GM23338 (cell line): ENCODE data around the gene RPH3AL. TPM values are rescaled to one million over a fixed set of nuclear protein-coding genes. Genes with fewer than 3 reads are reported as not detected.
"Not testable (repeated sequence)": the region's sequence is repeated elsewhere in the genome, so short reads cannot be mapped to it uniquely, and the experiment has no call there.

Source experiments
- ATAC-seq: fragments of 200-7000 bp; cut with Tn5 transposase; 3 replicates; pipeline ENCODE4 v1.9.1; 2020
- DNase-seq: peaks from one replicate; pipeline ENCODE4 v3.0.0-alpha.2; 2015; ENCODE audit warnings: low spot score
- H2AFZ ChIP-seq: fragments of 200-600 bp; sonication (generic); 2 replicates; pipeline ENCODE4 v1.8.0; 2016; ENCODE audit warnings: antibody characterized with exemption, mild to moderate bottlenecking, moderate library complexity
- H3F3A ChIP-seq: fragments of 200-600 bp; sonication (generic); replicated peaks from 2 replicates; pipeline ENCODE4 v1.8.0; 2017; ENCODE audit warnings: antibody characterized with exemption, mixed run types, low read depth
- H3K27ac ChIP-seq: fragments of 200-600 bp; sonication (generic); 2 replicates; pipeline ENCODE4 v1.6.1; 2016; ENCODE audit warnings: low read depth
- H3K27me3 ChIP-seq: fragments of 200-600 bp; sonication (generic); 2 replicates; pipeline ENCODE4 v1.8.0; 2016; ENCODE audit warnings: mild to moderate bottlenecking, mixed run types, moderate library complexity; ENCODE audit not compliant: insufficient read depth
- H3K36me3 ChIP-seq: fragments of 200-600 bp; sonication (generic); 2 replicates; pipeline ENCODE4 v1.8.0; 2016; ENCODE audit warnings: mild to moderate bottlenecking; ENCODE audit not compliant: insufficient read depth
- H3K4me1 ChIP-seq: fragments of 200-600 bp; sonication (generic); 2 replicates; pipeline ENCODE4 v1.8.0; 2016; ENCODE audit warnings: mild to moderate bottlenecking, moderate library complexity; ENCODE audit not compliant: insufficient read depth
- H3K4me2 ChIP-seq: fragments of 200-600 bp; sonication (generic); 2 replicates; pipeline ENCODE4 v1.7.1; 2017; ENCODE audit warnings: mixed run types
- H3K4me3 ChIP-seq: fragments of 200-600 bp; sonication (generic); 2 replicates; pipeline ENCODE4 v1.6.1; 2016; ENCODE audit warnings: mixed run types
- H3K79me2 ChIP-seq: fragments of 200-600 bp; sonication (generic); replicated peaks from 2 replicates; pipeline ENCODE4 v1.8.0; 2017; ENCODE audit warnings: mild to moderate bottlenecking; ENCODE audit not compliant: insufficient read depth
- H3K9me2 ChIP-seq: fragments of 200-600 bp; sonication (generic); 2 replicates; pipeline ENCODE4 v1.8.0; 2017; ENCODE audit not compliant: insufficient read depth
- H4K20me1 ChIP-seq: fragments of 200-600 bp; sonication (generic); replicated peaks from 2 replicates; pipeline ENCODE4 v1.8.0; 2017; ENCODE audit warnings: mild to moderate bottlenecking; ENCODE audit not compliant: insufficient read depth
- H3K27ac Mint-ChIP-seq: 2 replicates; pipeline ENCODE4 v1.8.0; 2020; ENCODE audit warnings: inconsistent platforms, mild to moderate bottlenecking, moderate library complexity, mixed read lengths
- H3K27me3 Mint-ChIP-seq: 3 replicates; pipeline ENCODE4 v1.8.0; 2022; ENCODE audit warnings: low read depth, mild to moderate bottlenecking, moderate library complexity, mixed read lengths, inconsistent platforms; ENCODE audit not compliant: insufficient read depth, poor library complexity
- H3K36me3 Mint-ChIP-seq: 3 replicates; pipeline ENCODE4 v1.8.0; 2021; ENCODE audit warnings: low read depth, mild to moderate bottlenecking, inconsistent platforms, moderate library complexity, mixed read lengths
- H3K4me1 Mint-ChIP-seq: 3 replicates; pipeline ENCODE4 v1.8.0; 2020; ENCODE audit warnings: mild to moderate bottlenecking, inconsistent platforms, mixed read lengths
- H3K4me3 Mint-ChIP-seq: 3 replicates; pipeline ENCODE4 v1.8.0; 2021; ENCODE audit warnings: moderate library complexity, mild to moderate bottlenecking, inconsistent platforms, mixed read lengths
- H3K9me3 Mint-ChIP-seq: 3 replicates; pipeline ENCODE4 v1.8.0; 2020; ENCODE audit warnings: moderate library complexity, mild to moderate bottlenecking, inconsistent platforms, mixed read lengths
- REST ChIP-seq: IDR thresholded peaks from one replicate; pipeline ENCODE4 v1.6.1; 2018; ENCODE audit warnings: antibody characterized with exemption; ENCODE audit not compliant: unreplicated experiment
- polyA plus RNA-seq: library from polyadenylated mRNA; unstranded; fragments of >200 nt; fragmentation: Nextera tagmentation; extraction: Ambion mirVana; gene quantifications from 2 replicates; pipeline ENCODE4 v1.2.1, GENCODE V29; 2016
- total RNA-seq: library from RNA; depleted of rRNA; stranded (reverse); fragments of >200 nt; shearing (Covaris generic); gene quantifications from 2 replicates; pipeline ENCODE4 v1.2.3, GENCODE V29; 2014
- TF ChIP-seq, protein P1 (sequence below): fragments of 250-450 bp; sonication (Bioruptor Pico); IDR thresholded peaks from 2 replicates; pipeline ENCODE4 v1.5.0; 2020; ENCODE audit warnings: mild to moderate bottlenecking, moderate library complexity

The RPH3AL gene
- total and polyA plus RNA-seq, 2 experiments from 2014 or later: 2.7 to 6.3 TPM

DNA sequence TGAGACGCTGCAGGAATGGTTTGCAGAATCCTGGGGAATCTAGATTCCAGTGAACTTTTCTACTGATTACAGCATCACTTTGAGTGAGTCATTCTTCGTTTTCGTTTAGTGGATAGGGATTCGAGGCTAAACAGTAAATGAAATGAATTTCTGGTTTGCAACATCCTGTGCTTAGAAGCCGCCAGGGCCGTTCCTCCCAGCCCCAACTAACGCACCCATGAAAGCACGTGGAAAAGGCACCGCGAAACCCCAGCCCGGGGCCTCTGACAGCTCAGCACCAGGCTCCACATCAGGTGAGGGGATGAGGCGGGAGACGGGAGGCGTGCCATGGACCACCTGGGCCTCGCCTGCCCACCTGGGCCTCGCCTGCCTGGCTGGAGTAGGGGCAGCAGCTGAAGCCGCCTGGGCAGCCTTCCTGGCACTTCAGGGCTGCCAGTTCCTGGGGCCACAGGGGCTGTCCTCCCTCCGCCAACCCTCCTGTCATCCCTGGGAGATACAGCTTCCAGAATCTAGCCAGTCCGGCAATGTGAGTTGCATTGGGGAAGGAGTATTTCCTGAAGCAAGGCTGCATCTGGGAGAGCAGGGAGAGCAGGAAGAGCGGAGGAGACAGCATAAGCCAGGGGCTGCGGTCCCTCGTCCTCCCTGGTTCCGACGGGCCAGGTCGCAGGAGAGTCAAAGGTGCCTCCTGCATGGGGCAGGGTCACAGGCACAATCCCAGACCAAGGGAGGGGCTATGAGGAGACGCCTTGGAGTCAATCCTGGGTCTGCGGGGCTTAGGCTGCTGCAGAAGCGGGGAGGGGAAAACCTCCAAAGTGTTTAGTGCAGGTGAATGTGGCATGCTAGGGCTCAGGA, 78.4 kb downstream of the RPH3AL start (continued):
- TF ChIP-seq, protein P1, sequence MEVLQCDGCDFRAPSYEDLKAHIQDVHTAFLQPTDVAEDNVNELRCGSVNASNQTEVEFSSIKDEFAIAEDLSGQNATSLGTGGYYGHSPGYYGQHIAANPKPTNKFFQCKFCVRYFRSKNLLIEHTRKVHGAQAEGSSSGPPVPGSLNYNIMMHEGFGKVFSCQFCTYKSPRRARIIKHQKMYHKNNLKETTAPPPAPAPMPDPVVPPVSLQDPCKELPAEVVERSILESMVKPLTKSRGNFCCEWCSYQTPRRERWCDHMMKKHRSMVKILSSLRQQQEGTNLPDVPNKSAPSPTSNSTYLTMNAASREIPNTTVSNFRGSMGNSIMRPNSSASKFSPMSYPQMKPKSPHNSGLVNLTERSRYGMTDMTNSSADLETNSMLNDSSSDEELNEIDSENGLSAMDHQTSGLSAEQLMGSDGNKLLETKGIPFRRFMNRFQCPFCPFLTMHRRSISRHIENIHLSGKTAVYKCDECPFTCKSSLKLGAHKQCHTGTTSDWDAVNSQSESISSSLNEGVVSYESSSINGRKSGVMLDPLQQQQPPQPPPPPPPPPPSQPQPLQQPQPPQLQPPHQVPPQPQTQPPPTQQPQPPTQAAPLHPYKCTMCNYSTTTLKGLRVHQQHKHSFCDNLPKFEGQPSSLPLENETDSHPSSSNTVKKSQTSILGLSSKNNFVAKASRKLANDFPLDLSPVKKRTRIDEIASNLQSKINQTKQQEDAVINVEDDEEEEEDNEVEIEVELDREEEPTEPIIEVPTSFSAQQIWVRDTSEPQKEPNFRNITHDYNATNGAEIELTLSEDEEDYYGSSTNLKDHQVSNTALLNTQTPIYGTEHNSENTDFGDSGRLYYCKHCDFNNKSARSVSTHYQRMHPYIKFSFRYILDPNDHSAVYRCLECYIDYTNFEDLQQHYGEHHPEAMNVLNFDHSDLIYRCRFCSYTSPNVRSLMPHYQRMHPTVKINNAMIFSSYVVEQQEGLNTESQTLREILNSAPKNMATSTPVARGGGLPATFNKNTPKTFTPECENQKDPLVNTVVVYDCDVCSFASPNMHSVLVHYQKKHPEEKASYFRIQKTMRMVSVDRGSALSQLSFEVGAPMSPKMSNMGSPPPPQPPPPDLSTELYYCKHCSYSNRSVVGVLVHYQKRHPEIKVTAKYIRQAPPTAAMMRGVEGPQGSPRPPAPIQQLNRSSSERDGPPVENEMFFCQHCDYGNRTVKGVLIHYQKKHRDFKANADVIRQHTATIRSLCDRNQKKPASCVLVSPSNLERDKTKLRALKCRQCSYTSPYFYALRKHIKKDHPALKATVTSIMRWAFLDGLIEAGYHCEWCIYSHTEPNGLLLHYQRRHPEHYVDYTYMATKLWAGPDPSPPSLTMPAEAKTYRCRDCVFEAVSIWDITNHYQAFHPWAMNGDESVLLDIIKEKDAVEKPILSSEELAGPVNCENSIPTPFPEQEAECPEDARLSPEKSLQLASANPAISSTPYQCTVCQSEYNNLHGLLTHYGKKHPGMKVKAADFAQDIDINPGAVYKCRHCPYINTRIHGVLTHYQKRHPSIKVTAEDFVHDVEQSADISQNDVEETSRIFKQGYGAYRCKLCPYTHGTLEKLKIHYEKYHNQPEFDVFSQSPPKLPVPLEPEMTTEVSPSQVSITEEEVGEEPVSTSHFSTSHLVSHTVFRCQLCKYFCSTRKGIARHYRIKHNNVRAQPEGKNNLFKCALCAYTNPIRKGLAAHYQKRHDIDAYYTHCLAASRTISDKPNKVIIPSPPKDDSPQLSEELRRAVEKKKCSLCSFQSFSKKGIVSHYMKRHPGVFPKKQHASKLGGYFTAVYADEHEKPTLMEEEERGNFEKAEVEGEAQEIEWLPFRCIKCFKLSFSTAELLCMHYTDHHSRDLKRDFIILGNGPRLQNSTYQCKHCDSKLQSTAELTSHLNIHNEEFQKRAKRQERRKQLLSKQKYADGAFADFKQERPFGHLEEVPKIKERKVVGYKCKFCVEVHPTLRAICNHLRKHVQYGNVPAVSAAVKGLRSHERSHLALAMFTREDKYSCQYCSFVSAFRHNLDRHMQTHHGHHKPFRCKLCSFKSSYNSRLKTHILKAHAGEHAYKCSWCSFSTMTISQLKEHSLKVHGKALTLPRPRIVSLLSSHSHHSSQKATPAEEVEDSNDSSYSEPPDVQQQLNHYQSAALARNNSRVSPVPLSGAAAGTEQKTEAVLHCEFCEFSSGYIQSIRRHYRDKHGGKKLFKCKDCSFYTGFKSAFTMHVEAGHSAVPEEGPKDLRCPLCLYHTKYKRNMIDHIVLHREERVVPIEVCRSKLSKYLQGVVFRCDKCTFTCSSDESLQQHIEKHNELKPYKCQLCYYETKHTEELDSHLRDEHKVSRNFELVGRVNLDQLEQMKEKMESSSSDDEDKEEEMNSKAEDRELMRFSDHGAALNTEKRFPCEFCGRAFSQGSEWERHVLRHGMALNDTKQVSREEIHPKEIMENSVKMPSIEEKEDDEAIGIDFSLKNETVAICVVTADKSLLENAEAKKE (CRISPR knock-in tag): no peak
- TF ChIP-seq REST: no peak

- not testable (repeated sequence) for H3K9me2 ChIP-seq, H2AFZ ChIP-seq, H3K27ac ChIP-seq, H3K4me3 ChIP-seq, H3K4me3 Mint-ChIP-seq, H3K4me1 Mint-ChIP-seq, ATAC-seq, H3K36me3 Mint-ChIP-seq, H4K20me1 ChIP-seq, H3K79me2 ChIP-seq, H3K27me3 Mint-ChIP-seq, H3K9me3 Mint-ChIP-seq, H3K4me2 ChIP-seq, H3K36me3 ChIP-seq, H3F3A ChIP-seq, H3K27me3 ChIP-seq, H3K27ac Mint-ChIP-seq, DNase-seq, H3K4me1 ChIP-seq
These were observed 79.8 kb downstream of the RPH3AL start for GRCh38 chr17:272856-273255.

DNA sequence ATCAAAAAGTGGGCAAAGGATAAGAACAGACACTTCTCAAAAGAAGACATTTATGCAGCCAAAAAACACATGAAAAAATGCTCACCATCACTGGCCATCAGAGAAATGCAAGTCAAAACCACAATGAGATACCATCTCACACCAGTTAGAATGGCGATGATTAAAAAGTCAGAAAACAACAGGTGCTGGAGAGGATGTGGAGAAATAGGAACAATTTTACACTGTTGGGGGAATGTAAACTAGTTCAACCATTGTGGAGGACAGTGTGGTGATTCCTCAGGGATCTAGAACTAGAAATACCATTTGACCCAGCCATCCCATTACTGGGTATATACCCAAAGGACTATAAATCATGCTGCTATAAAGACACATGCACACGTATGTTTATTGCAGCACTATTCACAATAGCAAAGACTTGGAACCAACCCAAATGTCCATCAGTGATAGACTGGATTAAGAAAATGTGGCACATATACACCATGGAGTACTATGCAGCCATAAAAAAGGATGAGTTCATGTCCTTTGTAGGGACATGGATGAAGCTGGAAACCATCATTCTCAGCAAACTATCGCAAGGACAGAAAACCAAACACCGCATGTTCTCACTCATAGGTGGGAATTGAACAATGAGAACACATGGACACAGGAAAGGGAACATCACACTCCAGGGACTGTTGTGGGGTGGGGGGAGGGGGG, 80.5 kb downstream of the RPH3AL start:
- not testable (repeated sequence) for H4K20me1 ChIP-seq

More for the DNA sequence above, 80.5 kb downstream of the RPH3AL start:
- H3K9me2 ChIP-seq, H3K79me2 ChIP-seq, H3K36me3 Mint-ChIP-seq, H3K36me3 ChIP-seq, H3K27me3 ChIP-seq, DNase-seq, H3K4me2 ChIP-seq, H3K4me1 Mint-ChIP-seq, ATAC-seq, H3K27ac Mint-ChIP-seq, H3K9me3 Mint-ChIP-seq, H3K4me3 Mint-ChIP-seq, H3F3A ChIP-seq, H3K4me1 ChIP-seq, H2AFZ ChIP-seq, H3K4me3 ChIP-seq, H3K27me3 Mint-ChIP-seq, H3K27ac ChIP-seq: not testable (repeated sequence)
